Measurements from ENCODE around the gene DES. TPM values are rescaled to one million over a fixed set of nuclear protein-coding genes. Genes with fewer than 3 reads are reported as not detected.

Gene DES
- polyA plus RNA-seq, 1 experiment: 7.0 TPM

GRCh38 chr2:219380926-219381325 lies 37.3 kb upstream of the DES start:
- Histone ChIP-seq H3K4me3 (ENCODE audit: low read depth, low read length) (no peak overlapping the region), H3K36me3 (ENCODE audit: control insufficient read depth, insufficient read depth, low read length) (peaks cover 36% of the 10 kb centered on the region), H3K27me3 (ENCODE audit: control insufficient read depth, insufficient read depth, low read length) (no peaks in the 10 kb centered on the region)
- no peak for DNase-seq (ENCODE audit: low read depth)
- ChIA-PET CTCF (no interaction called here), POLR2A (no interaction called here)
- TF ChIP-seq, protein P1, sequence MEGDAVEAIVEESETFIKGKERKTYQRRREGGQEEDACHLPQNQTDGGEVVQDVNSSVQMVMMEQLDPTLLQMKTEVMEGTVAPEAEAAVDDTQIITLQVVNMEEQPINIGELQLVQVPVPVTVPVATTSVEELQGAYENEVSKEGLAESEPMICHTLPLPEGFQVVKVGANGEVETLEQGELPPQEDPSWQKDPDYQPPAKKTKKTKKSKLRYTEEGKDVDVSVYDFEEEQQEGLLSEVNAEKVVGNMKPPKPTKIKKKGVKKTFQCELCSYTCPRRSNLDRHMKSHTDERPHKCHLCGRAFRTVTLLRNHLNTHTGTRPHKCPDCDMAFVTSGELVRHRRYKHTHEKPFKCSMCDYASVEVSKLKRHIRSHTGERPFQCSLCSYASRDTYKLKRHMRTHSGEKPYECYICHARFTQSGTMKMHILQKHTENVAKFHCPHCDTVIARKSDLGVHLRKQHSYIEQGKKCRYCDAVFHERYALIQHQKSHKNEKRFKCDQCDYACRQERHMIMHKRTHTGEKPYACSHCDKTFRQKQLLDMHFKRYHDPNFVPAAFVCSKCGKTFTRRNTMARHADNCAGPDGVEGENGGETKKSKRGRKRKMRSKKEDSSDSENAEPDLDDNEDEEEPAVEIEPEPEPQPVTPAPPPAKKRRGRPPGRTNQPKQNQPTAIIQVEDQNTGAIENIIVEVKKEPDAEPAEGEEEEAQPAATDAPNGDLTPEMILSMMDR (IDR thresholded peaks at IDR 0.05; ENCODE audit: insufficient read depth, low read depth, low read length): no peak

- TF ChIP-seq, protein P1 (IDR thresholded peaks at IDR 0.05; ENCODE audit: insufficient read depth, low read depth, low read length): no peak
- CTCF ChIA-PET: no interaction called here
- Histone ChIP-seq H3K4me3 (ENCODE audit: low read depth, low read length) (no peak overlapping the region), H3K27me3 (ENCODE audit: control insufficient read depth, insufficient read depth, low read length) (no peaks in the 10 kb centered on the region), H3K36me3 (ENCODE audit: control insufficient read depth, insufficient read depth, low read length) (peaks cover 40% of the 10 kb centered on the region)
- POLR2A ChIA-PET: no interaction called here
- no peak for DNase-seq (ENCODE audit: low read depth)
These were observed 36.7 kb upstream of the DES start for GRCh38 chr2:219381448-219381847.

GRCh38 chr2:219384083-219384713 lies 34.0 kb upstream of the DES start:
- TF ChIP-seq, protein P1 (IDR thresholded peaks at IDR 0.05; ENCODE audit: insufficient read depth, low read depth, low read length): no peak
- Histone ChIP-seq H3K27me3 (ENCODE audit: control insufficient read depth, insufficient read depth, low read length) (no peaks in the 10 kb centered on the region), H3K36me3 (ENCODE audit: control insufficient read depth, insufficient read depth, low read length) (peaks cover 39% of the 10 kb centered on the region), H3K4me3 (ENCODE audit: low read depth, low read length) (no peak overlapping the region)
- ChIA-PET POLR2A (no interaction called here), CTCF (interaction anchor here (1.4 kb wide), 1 partner anchor 107 kb away, joined by 3 read pairs; no protein-coding TSS in a partner anchor)
- DNase-seq (ENCODE audit: low read depth): no peak

- no peak overlapping the region for H3K4me3 ChIP-seq (ENCODE audit: low read depth, low read length)
- POLR2A ChIA-PET: no interaction called here
- CTCF ChIA-PET: interaction anchor here (0.6 to 1.4 kb wide), 2 partner anchors 108 to 146 kb away, joined by 3 read pairs; no protein-coding TSS in a partner anchor
- TF ChIP-seq, protein P1 (IDR thresholded peaks at IDR 0.05; ENCODE audit: insufficient read depth, low read depth, low read length): no peak
- H3K27me3 ChIP-seq (ENCODE audit: control insufficient read depth, insufficient read depth, low read length): no peaks in the 10 kb centered on the region
- H3K36me3 ChIP-seq (ENCODE audit: control insufficient read depth, insufficient read depth, low read length): peaks cover 39% of the 10 kb centered on the region
- DNase-seq (ENCODE audit: low read depth): no peak
These were observed 33.3 kb upstream of the DES start for GRCh38 chr2:219384859-219385258.

DNA sequence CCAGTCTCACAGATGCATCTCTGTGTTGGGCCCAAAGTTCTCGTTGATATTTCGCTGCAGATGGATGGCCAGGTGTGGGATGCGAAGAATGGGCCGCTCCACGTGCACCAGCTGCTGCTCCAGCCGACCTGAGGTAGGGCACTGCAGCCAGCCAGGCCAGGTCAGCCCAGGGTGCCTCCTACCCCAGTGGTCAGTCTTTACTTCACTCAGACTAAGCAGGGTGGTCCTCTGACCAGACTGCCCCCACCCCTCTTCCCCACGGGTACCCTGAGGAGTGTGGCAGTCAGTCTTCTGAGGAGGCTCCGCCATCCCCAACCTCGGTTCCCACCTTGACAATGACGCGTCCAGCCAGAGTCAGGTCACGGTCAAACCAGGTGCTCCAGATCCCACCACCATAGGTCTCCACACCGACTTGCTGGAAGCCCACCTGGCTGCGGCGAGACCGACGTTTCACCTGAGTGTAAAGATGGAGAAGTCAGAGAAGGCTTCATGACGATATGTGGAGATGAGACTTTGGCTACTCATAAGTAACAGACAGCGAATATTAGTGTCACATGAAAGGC lies 32.1 kb upstream of the DES start:
- no peak for DNase-seq (ENCODE audit: low read depth)
- ChIA-PET CTCF (interaction anchor here (1.7 to 1.8 kb wide), 2 partner anchors 156 to 174 kb away, joined by 4 to 10 read pairs; no protein-coding TSS in a partner anchor), POLR2A (no interaction called here)
- Histone ChIP-seq H3K36me3 (ENCODE audit: control insufficient read depth, insufficient read depth, low read length) (peaks cover 35% of the 10 kb centered on the region), H3K27me3 (ENCODE audit: control insufficient read depth, insufficient read depth, low read length) (no peaks in the 10 kb centered on the region), H3K4me3 (ENCODE audit: low read depth, low read length) (no peak overlapping the region)
- TF ChIP-seq, protein P1 (IDR thresholded peaks at IDR 0.05; ENCODE audit: insufficient read depth, low read depth, low read length): no peak

Data from BJ (cell line).